LNCaP clone FGC (cell line): ENCODE measurements around the gene MORC1.
A peak's percentile ranks its signal among the peaks of the same experiment; 100 is the strongest.

Experiments used
- DNase-seq: peaks from one replicate; pipeline ENCODE4 v3.0.0-alpha.2; 2011; ENCODE audit warnings: low read depth
- H3K4me3 ChIP-seq: 2 replicates; pipeline ENCODE4 v1.5.1; 2011; ENCODE audit warnings: mild to moderate bottlenecking, low read depth, low read length, control low read depth
- TF ChIP-seq, protein P1 (sequence below): IDR thresholded peaks from 2 replicates; pipeline ENCODE4 v1.5.1; 2012; ENCODE audit warnings: mild to moderate bottlenecking; ENCODE audit not compliant: control insufficient read depth, insufficient read depth; ENCODE audit errors: extremely low read depth

Gene MORC1

DNA sequence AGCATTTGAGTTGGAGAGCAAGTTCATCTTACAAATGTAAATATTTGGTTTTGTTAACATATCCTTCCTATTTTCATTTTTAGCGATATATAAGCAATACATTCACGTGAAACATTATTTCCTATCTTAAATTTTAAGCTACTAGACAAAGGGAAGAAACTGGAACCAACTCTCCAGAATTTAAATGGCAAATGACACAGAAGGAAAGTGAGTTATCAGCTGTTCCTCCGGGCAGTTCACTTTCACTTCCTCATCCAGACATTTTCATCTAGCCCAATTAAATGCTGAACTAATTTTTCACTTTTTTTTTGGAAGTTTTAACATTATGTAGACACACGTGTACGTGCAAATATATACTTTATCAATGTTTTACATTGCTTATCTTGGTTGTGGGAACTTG is 58.7 kb downstream of the MORC1 start:
- TF ChIP-seq, protein P1, sequence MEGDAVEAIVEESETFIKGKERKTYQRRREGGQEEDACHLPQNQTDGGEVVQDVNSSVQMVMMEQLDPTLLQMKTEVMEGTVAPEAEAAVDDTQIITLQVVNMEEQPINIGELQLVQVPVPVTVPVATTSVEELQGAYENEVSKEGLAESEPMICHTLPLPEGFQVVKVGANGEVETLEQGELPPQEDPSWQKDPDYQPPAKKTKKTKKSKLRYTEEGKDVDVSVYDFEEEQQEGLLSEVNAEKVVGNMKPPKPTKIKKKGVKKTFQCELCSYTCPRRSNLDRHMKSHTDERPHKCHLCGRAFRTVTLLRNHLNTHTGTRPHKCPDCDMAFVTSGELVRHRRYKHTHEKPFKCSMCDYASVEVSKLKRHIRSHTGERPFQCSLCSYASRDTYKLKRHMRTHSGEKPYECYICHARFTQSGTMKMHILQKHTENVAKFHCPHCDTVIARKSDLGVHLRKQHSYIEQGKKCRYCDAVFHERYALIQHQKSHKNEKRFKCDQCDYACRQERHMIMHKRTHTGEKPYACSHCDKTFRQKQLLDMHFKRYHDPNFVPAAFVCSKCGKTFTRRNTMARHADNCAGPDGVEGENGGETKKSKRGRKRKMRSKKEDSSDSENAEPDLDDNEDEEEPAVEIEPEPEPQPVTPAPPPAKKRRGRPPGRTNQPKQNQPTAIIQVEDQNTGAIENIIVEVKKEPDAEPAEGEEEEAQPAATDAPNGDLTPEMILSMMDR: no peak
- DNase-seq: no peak
- no peak overlapping the region for H3K4me3 ChIP-seq

DNA sequence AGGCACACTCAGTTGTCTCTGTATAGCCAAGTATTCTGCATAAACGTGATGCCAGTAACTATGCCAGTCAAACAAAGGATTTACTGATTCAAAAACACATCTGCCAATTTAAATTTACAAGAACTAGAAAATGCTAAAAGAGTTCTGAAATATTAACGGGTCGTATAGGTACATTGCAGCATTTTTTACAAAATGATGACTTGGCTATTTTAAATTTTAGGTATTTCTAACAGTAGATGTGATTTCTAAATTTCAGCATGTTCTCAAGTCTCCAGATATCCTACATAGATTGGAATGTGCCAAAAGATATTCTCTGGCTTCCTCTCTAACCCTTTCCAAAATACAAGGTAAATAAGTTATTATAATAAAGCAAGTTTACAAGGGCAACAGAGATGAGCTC is 60.3 kb downstream of the MORC1 start:
- TF ChIP-seq, protein P1: no peak
- no peak for DNase-seq
- H3K4me3 ChIP-seq: no peak overlapping the region

DNA sequence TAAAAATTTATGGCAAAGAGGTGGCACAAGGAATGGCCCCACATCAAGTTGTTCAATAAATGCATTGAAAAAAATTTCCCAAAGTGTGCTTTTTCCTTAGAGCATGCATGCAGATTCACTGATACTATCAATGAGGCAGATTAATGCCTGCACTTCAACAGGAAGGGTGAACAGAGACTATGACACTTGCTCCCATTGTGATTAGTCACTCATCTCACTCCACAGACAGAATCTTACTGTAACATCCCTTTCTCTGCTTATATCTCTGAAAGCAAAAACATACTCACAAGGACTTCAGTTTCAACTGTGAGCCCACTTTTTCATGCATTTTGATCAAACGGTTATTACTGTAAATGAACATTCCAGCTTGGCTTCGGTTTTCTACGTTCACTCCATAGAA is 60.9 kb downstream of the MORC1 start:
- H3K4me3 ChIP-seq: no peak overlapping the region
- no peak for DNase-seq
- TF ChIP-seq, protein P1: no peak

DNA sequence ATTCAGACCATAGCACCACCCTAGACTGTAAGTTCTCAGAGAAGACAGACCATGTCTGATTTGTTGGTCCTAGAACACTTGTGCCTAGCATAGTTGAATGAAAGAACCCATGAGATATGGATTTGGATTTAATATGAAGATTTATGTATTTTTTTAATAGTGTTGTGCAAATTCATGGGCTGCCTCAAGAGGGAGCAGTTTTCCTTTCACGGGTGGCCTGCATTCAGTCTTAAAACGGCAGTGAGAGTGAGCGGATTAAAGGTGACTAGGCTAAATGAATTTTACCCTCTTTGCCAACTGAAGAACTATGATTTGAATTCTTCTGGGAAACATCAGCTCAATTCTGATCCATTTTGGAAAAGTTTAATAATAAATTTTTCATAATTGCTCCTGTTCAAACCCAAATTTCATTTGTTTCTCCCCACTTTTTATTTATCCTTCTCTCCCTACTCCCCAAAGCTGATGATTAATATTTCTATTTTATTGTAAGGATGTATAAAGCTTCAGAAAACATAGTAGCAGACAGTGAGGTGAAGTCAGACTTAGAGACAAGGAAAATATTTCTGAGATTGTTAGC is 67.3 kb downstream of the MORC1 start:
- no peak overlapping the region for H3K4me3 ChIP-seq
- TF ChIP-seq, protein P1: peak; percentile 77
- no peak for DNase-seq

DNA sequence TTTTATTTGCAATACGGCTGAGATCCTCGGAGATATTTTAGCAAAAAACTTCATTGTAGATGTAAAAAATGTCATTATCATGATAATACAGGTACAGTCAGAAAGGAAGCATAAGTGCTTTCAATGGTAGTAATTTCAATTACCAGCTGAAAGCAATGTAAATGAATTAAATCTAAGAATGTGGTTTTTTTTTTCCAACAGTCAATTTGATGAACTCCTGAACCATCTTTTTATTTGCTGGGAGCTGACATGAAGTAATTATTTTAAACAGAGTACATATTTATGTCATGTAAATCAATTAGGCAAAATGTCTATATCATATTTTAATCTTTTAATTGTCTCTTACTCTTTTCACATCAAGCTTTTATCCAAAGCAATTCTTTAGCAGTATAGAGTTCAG is 70.6 kb downstream of the MORC1 start:
- H3K4me3 ChIP-seq: no peak overlapping the region
- no peak for DNase-seq
- TF ChIP-seq, protein P1: no peak

DNA sequence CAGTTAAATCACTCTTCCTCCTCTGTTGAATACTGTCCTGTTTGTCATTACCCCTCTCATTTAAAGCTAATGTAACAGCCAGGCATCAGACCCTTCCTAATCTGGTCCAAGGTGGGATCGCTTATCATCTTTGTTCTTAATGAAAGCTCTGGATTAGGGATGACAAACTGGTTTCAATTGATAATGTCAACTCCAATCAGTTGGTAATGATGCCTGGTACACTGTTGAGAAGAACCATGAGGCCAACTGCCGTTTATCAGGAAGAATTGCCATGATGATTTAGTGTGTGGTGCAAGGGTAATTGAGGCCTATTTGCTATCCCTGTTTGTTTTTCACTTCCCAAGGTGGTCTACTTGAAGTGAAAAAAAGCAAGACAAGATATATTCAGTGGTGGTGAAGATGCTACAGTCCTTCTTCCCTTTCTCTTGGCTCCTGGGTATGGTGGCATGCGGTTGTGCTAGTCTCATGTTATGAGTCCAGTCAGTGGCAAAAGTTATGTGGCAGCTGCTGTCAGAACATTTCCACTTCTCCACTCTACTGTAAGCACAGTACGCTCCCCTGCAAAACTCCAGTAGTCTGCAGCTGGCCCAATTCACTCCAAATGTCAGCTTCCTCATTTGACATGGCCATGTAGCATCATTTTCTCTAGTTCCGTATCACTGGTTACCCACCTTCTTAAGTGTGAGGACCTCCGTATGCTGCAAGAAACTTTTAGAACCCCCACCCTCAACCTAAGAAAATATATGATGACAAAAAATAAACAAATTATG is 72.5 kb downstream of the MORC1 start:
- H3K4me3 ChIP-seq: no peak overlapping the region
- TF ChIP-seq, protein P1: no peak
- DNase-seq: no peak
